Measurements from ENCODE around the gene LMO2. TPM values are rescaled to one million over a fixed set of nuclear protein-coding genes. Genes with fewer than 3 reads are reported as not detected.

Gene LMO2
- total RNA-seq (under 1 TPM; 0.13 to 0.53 TPM), polyA plus RNA-seq (not detected)

- Histone ChIP-seq H3K27ac (ENCODE audit: low read depth, low read length) (peak within 1 kb of the TSS; percentile 40), H3K27me3 (ENCODE audit: insufficient read depth, low read length, poor library complexity, severe bottlenecking) (peaks cover 9% of the 10 kb centered on the region), H3K4me1 (ENCODE audit: insufficient read depth, low read length) (peaks cover 27% of the 10 kb centered on the region), H3K4me3 (ENCODE audit: low read length) (no peak within 1 kb of the TSS), H3K9me3 (ENCODE audit: low read length) (no peaks in the 10 kb centered on the region), H3K36me3 (ENCODE audit: insufficient read depth, low read length) (no peaks in the 10 kb centered on the region)
- Mint-ChIP-seq H3K27ac (peak within 1 kb of the TSS in 1 of 8 donors; percentile 34), H3K4me1 (peaks cover 24 to 29% (median 27%) of the 10 kb centered on the region in 3 donors), H3K4me3 (peak within 1 kb of the TSS in 5 of 7 donors; percentile 6 to 81 (median 36)), H3K9me3 (peaks cover 0 to 5% (median 0%) of the 10 kb centered on the region in 5 donors), H3K36me3 (no peaks in the 10 kb centered on the region), H3K27me3 (peaks cover 31 to 36% of the 10 kb centered on the region in 2 donors)
- DNase-seq, result no peak
- POLR2A ChIA-PET, result no interaction called here
- CTCF ChIA-PET, result no interaction called here
Measured at GRCh38 chr11:33891714-33892327, at the start of gene LMO2. Gene LMO2 (minus strand): TSS chr11:33892076. CDS start chr11:33869716, 22,360 bp downstream.

- no peaks in the 10 kb centered on the region for H3K4me1 ChIP-seq (ENCODE audit: insufficient read depth, low read length)
- POLR2A ChIA-PET, result no interaction called here
- H3K27me3 ChIP-seq (ENCODE audit: insufficient read depth, low read length, poor library complexity, severe bottlenecking), result no peaks in the 10 kb centered on the region
- no peak overlapping the region for H3K27ac Mint-ChIP-seq
- H3K4me3 ChIP-seq (ENCODE audit: low read length), result no peak overlapping the region
- H3K9me3 ChIP-seq (ENCODE audit: low read length), result no peaks in the 10 kb centered on the region
- CTCF ChIA-PET, result no interaction called here
- H3K27me3 Mint-ChIP-seq, result peaks cover 2 to 14% of the 10 kb centered on the region in 2 donors
- no peak overlapping the region for H3K27ac ChIP-seq (ENCODE audit: low read depth, low read length)
- no peaks in the 10 kb centered on the region for H3K4me1 Mint-ChIP-seq
- no peak overlapping the region for H3K4me3 Mint-ChIP-seq
- no peak for DNase-seq
- H3K9me3 Mint-ChIP-seq, result no peaks in the 10 kb centered on the region
- H3K36me3 Mint-ChIP-seq, result no peaks in the 10 kb centered on the region
- no peaks in the 10 kb centered on the region for H3K36me3 ChIP-seq (ENCODE audit: insufficient read depth, low read length)
Measured at GRCh38 chr11:33940538-33940815, 48.6 kb upstream of the LMO2 start.

GRCh38 chr11:33936725-33937604 lies 45.1 kb upstream of the LMO2 start:
- Mint-ChIP-seq H3K36me3 (no peaks in the 10 kb centered on the region), H3K4me3 (no peak overlapping the region), H3K4me1 (peaks cover 7 to 14% (median 9%) of the 10 kb centered on the region in 3 donors), H3K27me3 (peaks cover 4 to 14% of the 10 kb centered on the region in 2 donors), H3K9me3 (peaks cover 0 to 7% (median 6%) of the 10 kb centered on the region in 5 donors), H3K27ac (no peak overlapping the region)
- H3K9me3 ChIP-seq (ENCODE audit: low read length), result no peaks in the 10 kb centered on the region
- H3K27ac ChIP-seq (ENCODE audit: low read depth, low read length), result peak overlapping the region; percentile 54
- ChIA-PET POLR2A (no interaction called here), CTCF (no interaction called here)
- peaks cover 4% of the 10 kb centered on the region for H3K4me1 ChIP-seq (ENCODE audit: insufficient read depth, low read length)
- H3K4me3 ChIP-seq (ENCODE audit: low read length), result no peak overlapping the region
- DNase-seq, result no peak
- no peaks in the 10 kb centered on the region for H3K36me3 ChIP-seq (ENCODE audit: insufficient read depth, low read length)
- H3K27me3 ChIP-seq (ENCODE audit: insufficient read depth, low read length, poor library complexity, severe bottlenecking), result no peaks in the 10 kb centered on the region

- H3K4me1 Mint-ChIP-seq, result peaks cover 7 to 14% (median 9%) of the 10 kb centered on the region in 3 donors
- Histone ChIP-seq H3K4me3 (ENCODE audit: low read length) (no peak overlapping the region), H3K9me3 (ENCODE audit: low read length) (no peaks in the 10 kb centered on the region), H3K4me1 (ENCODE audit: insufficient read depth, low read length) (peaks cover 4% of the 10 kb centered on the region), H3K27me3 (ENCODE audit: insufficient read depth, low read length, poor library complexity, severe bottlenecking) (no peaks in the 10 kb centered on the region), H3K36me3 (ENCODE audit: insufficient read depth, low read length) (no peaks in the 10 kb centered on the region), H3K27ac (ENCODE audit: low read depth, low read length) (no peak overlapping the region)
- ChIA-PET CTCF (no interaction called here), POLR2A (no interaction called here)
- H3K9me3 Mint-ChIP-seq, result peaks cover 0 to 17% (median 9%) of the 10 kb centered on the region in 5 donors
- no peaks in the 10 kb centered on the region for H3K36me3 Mint-ChIP-seq
- DNase-seq, result no peak
- H3K4me3 Mint-ChIP-seq, result no peak overlapping the region
- H3K27ac Mint-ChIP-seq, result peak overlapping the region in 1 of 8 donors; percentile 61
- peaks cover 4 to 14% of the 10 kb centered on the region in 2 donors for H3K27me3 Mint-ChIP-seq
Measured at GRCh38 chr11:33935461-33936456, 43.9 kb upstream of the LMO2 start.

- H3K27ac Mint-ChIP-seq, result peak overlapping the region in 1 of 8 donors; percentile 61
- CTCF ChIA-PET, result no interaction called here
- H3K36me3 ChIP-seq (ENCODE audit: insufficient read depth, low read length), result no peaks in the 10 kb centered on the region
- peaks cover 0 to 17% (median 9%) of the 10 kb centered on the region in 5 donors for H3K9me3 Mint-ChIP-seq
- POLR2A ChIA-PET, result no interaction called here
- H3K27me3 Mint-ChIP-seq, result peaks cover 4 to 14% of the 10 kb centered on the region in 2 donors
- no peaks in the 10 kb centered on the region for H3K27me3 ChIP-seq (ENCODE audit: insufficient read depth, low read length, poor library complexity, severe bottlenecking)
- no peak for DNase-seq
- no peak overlapping the region for H3K4me3 ChIP-seq (ENCODE audit: low read length)
- H3K9me3 ChIP-seq (ENCODE audit: low read length), result no peaks in the 10 kb centered on the region
- H3K4me1 ChIP-seq (ENCODE audit: insufficient read depth, low read length), result peaks cover 4% of the 10 kb centered on the region
- no peak overlapping the region for H3K4me3 Mint-ChIP-seq
- H3K27ac ChIP-seq (ENCODE audit: low read depth, low read length), result no peak overlapping the region
- peaks cover 7 to 14% (median 9%) of the 10 kb centered on the region in 3 donors for H3K4me1 Mint-ChIP-seq
- H3K36me3 Mint-ChIP-seq, result no peaks in the 10 kb centered on the region
Measured at GRCh38 chr11:33935005-33935404, 43.1 kb upstream of the LMO2 start.

- Mint-ChIP-seq H3K27me3 (peaks cover 4 to 14% of the 10 kb centered on the region in 2 donors), H3K9me3 (peaks cover 0 to 17% (median 9%) of the 10 kb centered on the region in 5 donors), H3K4me1 (peaks cover 7 to 14% (median 9%) of the 10 kb centered on the region in 3 donors), H3K27ac (no peak overlapping the region), H3K36me3 (no peaks in the 10 kb centered on the region), H3K4me3 (no peak overlapping the region)
- no peaks in the 10 kb centered on the region for H3K36me3 ChIP-seq (ENCODE audit: insufficient read depth, low read length)
- DNase-seq, result no peak
- ChIA-PET CTCF (interaction anchor here (0.7 kb wide), 1 partner anchor 8 kb away, joined by 3 read pairs; no protein-coding TSS in a partner anchor), POLR2A (no interaction called here)
- no peaks in the 10 kb centered on the region for H3K9me3 ChIP-seq (ENCODE audit: low read length)
- H3K27me3 ChIP-seq (ENCODE audit: insufficient read depth, low read length, poor library complexity, severe bottlenecking), result no peaks in the 10 kb centered on the region
- no peak overlapping the region for H3K27ac ChIP-seq (ENCODE audit: low read depth, low read length)
- H3K4me1 ChIP-seq (ENCODE audit: insufficient read depth, low read length), result peaks cover 4% of the 10 kb centered on the region
- no peak overlapping the region for H3K4me3 ChIP-seq (ENCODE audit: low read length)
Measured at GRCh38 chr11:33934450-33934849, 42.6 kb upstream of the LMO2 start.

GRCh38 chr11:33933602-33934001 lies 41.7 kb upstream of the LMO2 start:
- no peak for DNase-seq
- Histone ChIP-seq H3K36me3 (ENCODE audit: insufficient read depth, low read length) (no peaks in the 10 kb centered on the region), H3K27me3 (ENCODE audit: insufficient read depth, low read length, poor library complexity, severe bottlenecking) (no peaks in the 10 kb centered on the region), H3K9me3 (ENCODE audit: low read length) (no peaks in the 10 kb centered on the region), H3K4me3 (ENCODE audit: low read length) (no peak overlapping the region), H3K27ac (ENCODE audit: low read depth, low read length) (no peak overlapping the region), H3K4me1 (ENCODE audit: insufficient read depth, low read length) (peaks cover 4% of the 10 kb centered on the region)
- no peak overlapping the region for H3K4me3 Mint-ChIP-seq
- peaks cover 7 to 14% (median 9%) of the 10 kb centered on the region in 3 donors for H3K4me1 Mint-ChIP-seq
- no peaks in the 10 kb centered on the region for H3K36me3 Mint-ChIP-seq
- H3K27me3 Mint-ChIP-seq, result peaks cover 7 to 10% of the 10 kb centered on the region in 2 donors
- peaks cover 2 to 17% (median 9%) of the 10 kb centered on the region in 5 donors for H3K9me3 Mint-ChIP-seq
- CTCF ChIA-PET, result no interaction called here
- H3K27ac Mint-ChIP-seq, result no peak overlapping the region
- POLR2A ChIA-PET, result no interaction called here

Measured in CD8-positive, alpha-beta memory T cell (primary cell).